ENCODE results near the gene SPEN. TPM values are rescaled to one million over a fixed set of nuclear protein-coding genes. Genes with fewer than 3 reads are reported as not detected.

SPEN gene
- total and polyA plus RNA-seq, 2 of the 4 experiments (the other 2 are of a cell fraction) = 7.6 to 15.8 TPM

GRCh38 chr1:15884477-15884876 lies 37.0 kb downstream of the SPEN start:
- no peak overlapping the region for H3K27ac ChIP-seq (ENCODE audit: insufficient read depth, low read length)

More at GRCh38 chr1:15884477-15884876, 37.0 kb downstream of the SPEN start:
- TF ChIP-seq ELK1 (IDR thresholded peaks at IDR 0.05; ENCODE audit: borderline replicate concordance, low read depth, low read length) = no peak
- no peak for TF ChIP-seq SMC3 (IDR thresholded peaks at IDR 0.05; ENCODE audit: low read depth, low read length)
- no peak for TF ChIP-seq POLR2A (IDR thresholded peaks at IDR 0.05; ENCODE audit: low read depth, low read length)
- no peak for TF ChIP-seq RFX5 (IDR thresholded peaks at IDR 0.05; ENCODE audit: low read depth, low read length)
- TF ChIP-seq RCOR1 (IDR thresholded peaks at IDR 0.05; ENCODE audit: insufficient replicate concordance, low read length) = no peak
- TF ChIP-seq CEBPB (IDR thresholded peaks at IDR 0.05; ENCODE audit: low read depth, low read length) = no peak
- Histone ChIP-seq H3K9me1 (ENCODE audit: insufficient read depth, low read length) (peaks cover 7% of the 10 kb centered on the region; the same call in 1 of the 2 replicates), H3K36me3 (ENCODE audit: control insufficient read depth, insufficient read depth, low read length) (no peaks in the 10 kb centered on the region), H2AK5ac (ENCODE audit: low read depth, low read length) (no peak overlapping the region), H3K9ac (ENCODE audit: low read depth, low read length) (no peak overlapping the region), H3K79me1 (ENCODE audit: low read depth in 1 of 2, low read length in 2 of 2) (peaks cover 6 to 63% of the 10 kb centered on the region in 2 experiments; a peak in 3 of 4 replicates), H2BK120ac (ENCODE audit: low read depth, low read length) (no peak overlapping the region), H3K4me2 (ENCODE audit: low read depth, low read length) (no peak overlapping the region), H2AK9ac (replicated peaks; ENCODE audit: low read depth, low read length, poor library complexity) (no peak overlapping the region), H3K18ac (ENCODE audit: low read depth, low read length) (no peak overlapping the region), H4K8ac (ENCODE audit: low read depth in 2 of 2, low read length in 2 of 2) (no peak overlapping the region), H3K4me3 (ENCODE audit: insufficient read depth, low read depth, low read length) (no peak overlapping the region), H3K56ac (ENCODE audit: extremely low read depth, insufficient read depth, low read length) (no peak overlapping the region), H4K91ac (ENCODE audit: insufficient read depth, low read depth, low read length) (no peak overlapping the region), H3K9me3 (ENCODE audit: control insufficient read depth, insufficient read depth, low read length) (no peaks in the 10 kb centered on the region), H3K23ac (ENCODE audit: low read depth, low read length) (no peak overlapping the region), H3K4ac (ENCODE audit: low read depth, low read length) (no peak overlapping the region), H2BK5ac (ENCODE audit: low read depth, low read length, poor library complexity, severe bottlenecking) (no peak overlapping the region), H2BK15ac (ENCODE audit: low read depth, low read length) (no peak overlapping the region), H2AFZ (replicated peaks; ENCODE audit: low read length, poor library complexity) (no peak overlapping the region), H4K5ac (ENCODE audit: low read depth, low read length) (no peak overlapping the region), H3K4me1 (ENCODE audit: control insufficient read depth, insufficient read depth, low read length) (peaks cover 4% of the 10 kb centered on the region), H4K20me1 (ENCODE audit: insufficient read depth, low read length) (peaks cover 12% of the 10 kb centered on the region), H3K27me3 (ENCODE audit: control insufficient read depth, insufficient read depth, low read length) (no peaks in the 10 kb centered on the region), H3K14ac (replicated peaks; ENCODE audit: low read depth, low read length) (no peak overlapping the region), H2BK20ac (ENCODE audit: low read depth, low read length) (no peak overlapping the region)
- no TSS peak for BruUV-seq (replicated peaks)
- dilution Hi-C loops (cut with HindIII; ENCODE audit: low sequenced_read_pairs, unreplicated experiment) = no loop called here
- in situ Hi-C loops (cut with MboI; ENCODE audit: low sequenced_read_pairs) = no loop called here
- ATAC-seq (ENCODE audit: low read depth) (no peak), DNase-seq (no peak)
- POLR2A ChIA-PET (ENCODE audit: unreplicated experiment) = no interaction called here
- intact Hi-C loops (cut with micrococcal nuclease) = no loop called here
- WGBS, 2 experiments (ENCODE audit: extremely low coverage in 2 of 2, insufficient read length in 1 of 2) = no CpG with 5 or more reads among the region's 4 CpGs
- CTCF ChIA-PET = no interaction called here
